ENCODE measurements around the gene DCPS.
"Not testable (repeated sequence)": the region's sequence is repeated elsewhere in the genome, so short reads cannot be mapped to it uniquely, and the experiment has no call there.

Gene DCPS

DNA sequence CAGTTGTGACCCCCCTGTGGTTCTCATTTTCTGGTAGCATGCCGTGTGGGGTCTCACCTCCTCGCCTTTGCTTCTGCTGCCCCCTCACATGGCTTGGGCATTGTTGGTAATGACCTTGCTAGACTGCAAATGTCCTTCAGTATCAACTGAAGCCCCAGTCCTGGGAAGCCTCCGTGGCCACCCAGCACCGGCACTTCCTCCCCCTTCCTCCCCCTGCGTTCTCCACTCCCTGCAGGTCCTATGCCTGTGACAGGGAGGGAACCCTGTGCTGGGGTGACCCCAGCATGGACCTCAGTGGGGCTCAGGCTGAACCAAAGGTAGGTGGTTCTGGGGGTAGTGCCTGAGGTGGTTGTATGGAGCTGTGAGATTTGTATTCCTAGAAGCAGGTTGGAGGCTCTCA lies 57.5 kb downstream of the DCPS start:
- no peak for DNase-seq (ENCODE audit: low read depth)

DNA sequence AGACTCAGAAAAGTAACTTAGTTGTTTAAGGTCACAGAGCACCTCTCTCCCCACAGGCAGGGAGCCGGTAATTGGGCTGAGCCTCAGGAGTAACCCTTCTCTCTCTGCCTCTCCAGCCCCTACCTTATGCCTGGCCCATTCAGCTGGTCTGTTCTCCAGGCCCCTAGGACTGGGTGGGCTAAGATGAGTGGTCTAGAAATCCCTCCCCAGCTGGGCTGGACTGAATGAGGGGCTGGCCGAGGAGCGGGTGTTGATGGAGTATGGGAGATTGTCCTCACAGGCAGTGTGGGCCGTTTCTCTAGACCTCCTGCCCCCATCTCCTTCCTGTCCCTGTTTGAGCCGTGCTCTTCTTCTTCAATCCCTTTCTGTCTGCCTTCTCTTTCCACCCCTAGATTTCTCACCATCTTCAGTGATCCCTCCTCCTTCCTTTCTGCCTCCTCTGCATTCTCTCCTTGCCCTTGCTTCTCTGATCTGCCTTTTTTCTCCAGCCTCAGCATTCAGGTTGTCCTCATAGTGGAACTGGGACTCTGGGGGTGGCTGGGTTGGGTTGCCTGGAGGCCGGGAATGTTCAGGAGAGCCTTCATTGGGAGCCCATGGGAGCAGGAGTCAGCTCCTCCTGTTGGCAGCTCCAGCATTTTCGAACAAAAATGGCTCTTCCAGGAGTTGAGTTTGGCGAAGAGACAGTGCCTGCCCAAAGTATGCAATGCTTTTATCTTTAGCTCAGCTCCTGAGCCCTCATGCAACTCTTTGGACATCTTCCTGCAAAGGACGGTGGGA lies 59.2 kb downstream of the DCPS start:
- DNase-seq (ENCODE audit: low read depth) = no peak

DNA sequence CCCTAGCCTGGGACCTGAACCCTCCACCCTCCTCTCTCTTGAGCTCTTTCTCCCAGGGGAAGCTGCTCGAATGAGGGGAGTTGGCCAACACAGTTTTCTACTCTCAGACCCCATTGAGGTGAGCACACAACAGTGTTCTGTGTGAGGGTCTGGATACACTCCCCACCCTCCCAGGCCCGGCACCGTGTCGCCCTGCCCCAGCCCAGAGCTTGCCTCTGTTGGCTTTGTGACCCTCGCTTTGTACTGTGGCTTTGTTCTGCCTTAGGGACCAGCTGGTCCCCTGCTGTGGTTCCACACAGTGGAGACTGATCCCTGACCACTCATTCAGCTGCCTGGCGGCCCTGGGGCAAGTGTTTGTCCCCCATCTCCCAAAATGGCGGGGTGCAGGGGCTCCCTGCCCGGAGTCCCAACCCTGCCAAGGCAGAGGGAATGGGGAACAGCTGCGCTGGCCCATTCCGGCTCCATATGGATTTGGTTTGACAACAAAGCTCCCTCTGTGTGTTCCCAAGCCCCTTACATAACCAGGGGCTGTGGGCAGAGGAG lies 59.9 kb downstream of the DCPS start:
- no peak for DNase-seq (ENCODE audit: low read depth)

DNA sequence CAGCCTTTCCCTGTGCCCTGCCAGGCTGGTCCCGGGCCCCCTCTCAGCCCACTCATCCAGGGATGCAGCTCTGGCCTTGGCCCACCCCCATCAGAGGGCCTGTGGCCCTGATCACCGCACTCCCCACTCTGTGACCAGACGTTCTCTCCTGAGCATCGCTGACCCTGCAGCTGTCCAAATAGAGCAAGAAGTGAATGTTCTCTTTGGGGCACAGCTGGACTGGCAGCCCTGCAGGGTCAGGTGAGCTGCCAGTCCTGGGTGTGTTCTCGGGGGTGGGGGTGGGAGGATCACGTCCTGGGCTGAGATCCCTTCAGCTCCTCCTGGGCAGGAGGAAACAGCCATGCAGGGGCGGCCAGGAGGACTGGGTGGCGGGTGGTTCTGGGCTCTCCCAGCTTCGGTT lies 60.9 kb downstream of the DCPS start:
- DNase-seq (ENCODE audit: low read depth) = not testable (repeated sequence)

DNA sequence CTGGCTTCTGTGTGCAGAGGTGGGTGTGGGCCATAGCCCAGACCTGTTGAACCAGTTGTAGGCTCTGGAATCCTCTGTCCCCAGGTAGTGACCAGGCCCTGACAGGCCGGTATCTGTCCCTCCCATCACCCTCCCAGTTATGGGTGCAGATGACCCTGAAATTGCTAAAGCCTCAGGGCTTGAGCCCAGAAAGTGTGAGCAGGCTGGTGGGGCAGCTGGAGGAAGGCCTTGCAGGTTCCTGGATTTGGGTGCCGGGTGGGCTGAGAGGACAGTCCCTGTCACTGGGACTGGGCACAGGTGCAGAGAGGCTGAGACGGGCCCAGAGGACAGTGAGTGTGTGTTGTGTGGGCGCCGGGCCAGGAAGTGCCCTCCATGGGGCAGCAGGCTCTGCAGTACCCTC lies 61.6 kb downstream of the DCPS start:
- DNase-seq (ENCODE audit: low read depth) = not testable (repeated sequence)

DNA sequence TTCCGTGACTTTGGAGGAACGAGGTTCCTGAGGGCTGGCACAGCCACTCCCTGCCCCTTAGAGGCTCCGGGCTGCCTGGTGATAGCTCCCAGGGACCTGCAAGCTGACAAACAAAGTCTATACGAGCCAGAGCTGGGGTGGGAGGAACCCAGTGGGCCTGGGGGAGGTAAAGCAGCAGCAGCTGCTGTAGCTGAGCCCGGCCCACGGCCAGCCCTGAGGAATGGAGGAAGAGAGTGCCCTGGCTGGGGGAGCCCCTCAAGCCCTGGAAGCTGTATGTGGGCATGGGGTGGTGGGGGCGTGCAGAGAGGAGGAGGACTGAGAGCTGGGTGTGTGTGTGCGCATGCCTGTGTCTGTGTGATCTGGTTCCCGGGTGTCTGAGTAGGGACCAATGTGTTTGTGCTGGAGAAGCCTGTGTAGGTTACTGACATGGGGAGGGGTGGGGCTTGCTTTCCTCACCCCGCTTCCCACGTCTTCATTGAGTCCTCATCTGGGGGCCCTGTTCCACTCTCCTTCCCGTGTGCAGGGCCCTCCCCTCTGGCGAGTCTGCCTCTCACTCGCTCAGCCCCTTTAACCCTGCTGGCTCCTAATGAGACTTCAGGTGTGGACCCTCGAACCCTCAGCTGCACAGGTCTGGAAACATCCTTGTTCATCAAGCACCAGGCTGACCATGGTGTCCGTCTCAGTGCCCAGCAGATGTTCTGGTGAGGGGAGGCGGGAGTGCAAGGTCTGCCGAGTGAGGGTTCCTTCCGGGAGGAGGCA lies 62.4 kb downstream of the DCPS start:
- DNase-seq (ENCODE audit: low read depth) = no peak

DNA sequence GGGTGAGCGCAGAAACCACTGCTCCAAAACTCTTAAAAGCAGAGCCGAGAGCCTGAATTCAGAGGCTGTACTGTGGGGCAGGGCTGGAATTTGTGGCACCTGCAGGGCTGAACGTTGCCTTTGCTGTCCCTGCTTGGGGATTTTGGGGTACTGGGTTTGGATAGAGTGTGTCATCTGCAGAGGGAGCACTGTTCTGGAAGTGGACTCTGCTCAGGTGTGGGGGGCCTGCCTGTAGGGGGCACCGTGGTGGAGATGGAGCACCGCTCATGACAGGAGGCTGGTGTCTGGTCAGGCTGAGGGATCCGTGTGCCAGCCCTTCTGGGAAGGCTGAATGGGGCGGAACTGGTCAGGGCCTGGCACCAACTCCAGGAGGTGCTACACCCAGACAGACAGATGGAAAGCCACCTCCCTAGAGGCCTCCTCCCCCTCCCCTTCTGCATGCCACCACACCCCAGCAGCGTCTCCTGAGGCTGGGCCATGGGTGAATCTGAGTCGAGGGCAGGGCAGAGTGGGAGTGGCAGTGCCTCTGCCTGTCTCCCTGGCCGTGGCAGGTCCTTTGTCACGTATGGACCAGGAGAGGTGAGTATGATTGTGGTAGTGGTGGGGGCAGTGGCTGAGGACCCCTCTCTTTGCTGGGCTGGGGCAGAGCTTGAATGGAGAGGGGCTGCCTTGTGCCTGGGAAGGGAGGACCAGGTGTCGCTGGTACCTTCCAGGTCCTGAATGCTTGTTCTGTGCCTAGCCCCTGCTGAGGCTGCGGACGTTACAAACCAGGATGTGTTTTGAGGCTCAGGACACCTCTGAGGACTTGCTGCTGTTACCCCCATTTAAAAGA lies 63.2 kb downstream of the DCPS start:
- DNase-seq (ENCODE audit: low read depth) = not testable (repeated sequence)

DNA sequence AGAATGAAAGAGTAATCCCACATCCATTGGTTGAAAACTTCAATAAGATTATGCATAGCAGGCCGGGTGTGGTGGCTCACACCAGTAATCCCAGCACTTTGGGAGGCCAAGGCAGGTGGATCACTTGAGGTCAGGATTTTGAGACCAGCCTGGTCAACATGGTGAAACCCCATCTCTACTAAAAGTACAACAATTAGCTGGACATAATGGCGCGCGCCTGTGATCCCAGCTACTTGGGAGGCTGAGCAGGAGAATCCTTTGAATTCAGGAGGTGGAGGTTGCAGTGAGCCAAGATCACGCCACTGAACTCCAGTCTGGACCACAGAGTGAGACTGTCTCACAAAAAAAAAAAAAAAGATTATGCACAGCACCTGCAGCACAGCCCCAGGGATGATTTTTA lies 63.9 kb downstream of the DCPS start:
- DNase-seq (ENCODE audit: low read depth) = not testable (repeated sequence)

DNA sequence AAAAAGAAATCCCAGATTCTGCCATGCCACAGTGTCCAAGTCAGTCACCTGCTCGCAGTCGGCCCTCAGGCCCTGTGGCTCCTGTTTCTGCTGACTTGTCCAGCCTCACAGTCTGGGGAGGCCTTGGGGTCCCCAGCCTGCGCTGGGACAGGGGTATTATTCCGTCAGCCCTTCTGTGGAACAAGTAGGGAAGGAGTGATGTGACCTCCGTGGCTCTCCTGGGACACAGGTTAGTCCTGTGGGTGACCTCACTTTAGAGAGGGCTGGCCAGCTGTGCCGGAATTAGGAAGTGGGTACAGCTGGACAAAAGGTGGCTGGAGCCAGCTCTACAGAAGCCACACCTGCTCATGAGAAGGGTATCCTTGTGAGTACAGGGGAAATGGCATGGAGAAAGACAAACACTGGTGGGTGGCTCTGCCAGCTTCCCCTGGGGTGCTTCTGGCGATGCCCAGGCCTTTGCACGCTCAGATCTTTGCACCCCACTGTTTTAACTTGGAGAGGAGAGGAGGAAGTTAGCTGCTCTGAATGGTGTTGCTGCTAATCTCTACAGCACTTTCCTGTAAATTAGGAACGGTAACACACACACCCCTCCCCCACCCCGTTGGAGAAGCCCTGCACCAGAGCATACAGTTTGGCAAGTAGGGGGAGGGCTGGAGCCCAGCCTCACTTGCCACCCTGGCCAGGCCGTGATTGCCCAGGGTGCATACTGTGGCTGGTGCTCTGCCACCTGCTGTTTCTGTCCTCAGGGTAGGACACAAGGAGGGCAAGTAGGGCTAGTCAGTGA lies 64.7 kb downstream of the DCPS start:
- not testable (repeated sequence) for DNase-seq (ENCODE audit: low read depth)

DNA sequence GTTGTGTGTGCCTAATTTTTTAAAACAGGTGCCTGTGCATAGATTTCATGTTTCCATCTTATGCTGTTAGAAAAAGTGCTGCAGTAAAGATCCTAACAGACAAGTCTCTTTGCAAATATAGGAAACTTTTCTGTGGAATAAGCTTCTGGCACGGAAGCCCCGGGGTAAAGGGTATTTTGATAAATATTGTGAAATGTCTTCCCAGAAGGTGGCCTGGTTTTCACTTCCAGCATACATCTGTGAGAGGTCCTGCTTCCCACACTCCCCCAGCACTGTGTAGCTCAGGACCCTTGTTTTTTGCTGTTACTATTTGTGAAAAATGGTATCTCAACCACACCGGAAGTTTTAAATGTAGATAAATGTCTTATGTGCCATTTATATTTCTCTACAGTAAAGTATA lies 66.2 kb downstream of the DCPS start:
- no peak for DNase-seq (ENCODE audit: low read depth)

DNA sequence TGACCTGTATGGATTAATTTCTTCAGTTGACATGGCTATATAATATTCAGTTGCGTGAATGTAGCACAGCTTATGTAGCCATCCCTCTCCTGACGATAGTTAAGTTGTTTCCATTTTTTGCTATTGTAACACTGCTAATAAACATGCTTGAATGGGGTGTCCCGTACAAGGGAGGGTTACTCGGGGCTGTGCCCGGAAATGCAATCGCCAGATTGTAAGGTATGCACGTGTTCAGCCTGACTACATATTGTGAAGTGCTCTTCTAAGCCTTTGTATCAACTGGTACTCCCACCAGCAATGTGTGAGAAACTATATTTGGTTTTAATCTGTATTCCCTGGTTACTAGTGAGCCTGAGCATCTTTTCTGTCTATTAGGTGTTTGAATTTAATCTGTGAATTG lies 67.7 kb downstream of the DCPS start:
- DNase-seq (ENCODE audit: low read depth) = no peak

DNA sequence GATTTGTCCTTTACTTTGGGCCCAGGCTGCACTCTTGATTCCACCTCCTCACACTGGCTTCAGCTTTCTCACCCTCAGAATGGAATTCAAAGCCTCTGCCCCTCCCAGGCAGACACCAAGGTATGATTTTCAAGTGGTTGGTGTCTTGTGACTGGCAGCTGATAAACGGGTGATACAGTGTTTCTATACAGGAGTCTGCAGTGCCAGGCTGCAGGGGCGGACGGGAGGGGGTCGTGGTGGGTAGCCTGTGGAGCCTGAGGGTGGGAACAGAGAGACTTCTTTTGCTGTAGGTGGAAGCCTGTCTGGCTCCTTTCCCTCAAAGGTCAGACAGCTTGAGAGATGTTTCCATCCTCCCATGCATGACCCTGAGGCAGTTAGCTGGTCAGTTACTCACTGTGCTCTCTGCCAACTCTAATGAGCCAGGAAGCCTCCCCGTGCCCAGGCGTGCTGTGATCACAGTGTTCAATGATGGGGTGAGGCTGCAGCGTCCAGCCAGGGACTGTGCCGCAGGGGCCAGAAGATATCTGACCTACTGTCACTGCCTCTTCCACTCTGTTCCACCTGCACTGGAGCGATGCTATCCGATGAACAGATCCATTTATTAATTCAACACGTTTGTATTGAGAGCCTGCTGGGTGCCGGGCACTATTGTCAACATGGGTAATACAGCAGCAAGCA lies 69.7 kb downstream of the DCPS start:
- DNase-seq (ENCODE audit: low read depth) = not testable (repeated sequence)

DNA sequence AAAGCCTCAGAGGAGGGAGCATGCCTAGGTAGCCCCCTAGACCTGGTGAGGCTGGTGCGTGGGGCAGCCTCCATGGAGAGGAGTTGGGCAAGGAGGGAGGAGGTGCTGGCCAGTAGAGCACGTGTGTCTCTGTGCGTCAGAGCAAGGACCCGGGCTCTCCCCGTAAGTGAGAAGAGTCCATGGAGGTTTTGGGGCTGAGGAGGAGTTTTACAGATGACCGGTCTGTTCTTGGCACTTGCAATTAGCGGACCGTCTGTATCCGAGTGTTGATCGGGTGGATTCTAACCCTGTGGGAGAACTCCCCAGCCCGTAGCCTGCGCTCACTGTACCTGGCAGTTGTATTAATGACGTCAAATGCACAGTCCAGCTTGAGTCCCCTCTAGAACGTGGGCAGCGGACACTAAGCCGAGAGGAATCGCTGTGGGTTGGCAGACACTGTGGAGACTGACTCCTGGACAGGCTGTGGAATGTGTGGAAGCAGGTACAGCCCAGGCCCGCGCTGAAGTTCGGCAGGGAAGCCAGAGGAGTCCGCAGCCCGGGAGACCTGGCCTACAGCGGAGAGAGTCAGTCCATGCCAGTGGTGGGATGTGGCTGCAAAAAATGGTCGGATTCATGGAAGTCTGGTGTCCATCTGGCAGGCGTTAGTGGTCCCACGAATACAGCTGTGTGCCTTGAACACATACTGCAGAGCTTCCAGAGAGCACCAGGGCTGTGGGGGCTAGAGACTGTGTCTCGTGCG lies 70.9 kb downstream of the DCPS start:
- not testable (repeated sequence) for DNase-seq (ENCODE audit: low read depth)

DNA sequence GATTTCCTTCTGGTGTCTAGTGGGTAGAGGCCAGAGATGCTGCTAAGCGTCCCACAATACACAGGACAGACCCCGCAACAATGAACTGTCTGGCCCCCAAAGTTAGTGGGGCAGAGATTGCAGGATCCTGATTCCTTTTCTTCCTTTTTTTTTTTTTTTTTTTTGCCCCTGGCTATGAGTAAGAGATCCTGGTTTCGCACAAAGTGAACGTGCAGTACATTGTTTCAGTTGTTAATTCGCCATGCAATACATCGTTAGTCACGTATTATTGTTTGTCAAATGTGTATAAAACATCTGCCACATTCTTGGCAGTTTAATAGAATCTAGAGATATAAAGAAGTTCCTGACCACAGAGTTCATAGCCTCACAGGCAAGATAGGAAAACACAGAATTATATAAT lies 71.9 kb downstream of the DCPS start:
- no peak for DNase-seq (ENCODE audit: low read depth)

DNA sequence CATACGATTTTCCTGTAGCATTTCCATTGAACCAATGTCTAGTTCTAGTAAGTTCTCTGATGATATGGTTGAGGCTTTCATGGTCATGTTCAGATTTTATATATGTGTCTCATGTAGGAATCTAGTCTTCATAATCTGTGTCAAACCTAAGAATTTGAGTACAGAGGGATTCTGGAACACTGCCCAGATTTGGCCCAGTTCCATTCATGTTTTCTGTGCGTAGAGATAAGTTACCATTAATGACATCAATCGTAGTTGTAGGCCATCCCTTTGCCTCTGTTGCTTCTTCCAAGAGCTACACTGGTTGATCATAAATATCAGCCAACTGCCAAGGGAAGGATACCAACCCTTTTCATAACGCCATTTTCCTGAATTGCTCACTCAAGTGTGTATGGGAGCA lies 74.9 kb downstream of the DCPS start:
- no peak for DNase-seq (ENCODE audit: low read depth)

DNA sequence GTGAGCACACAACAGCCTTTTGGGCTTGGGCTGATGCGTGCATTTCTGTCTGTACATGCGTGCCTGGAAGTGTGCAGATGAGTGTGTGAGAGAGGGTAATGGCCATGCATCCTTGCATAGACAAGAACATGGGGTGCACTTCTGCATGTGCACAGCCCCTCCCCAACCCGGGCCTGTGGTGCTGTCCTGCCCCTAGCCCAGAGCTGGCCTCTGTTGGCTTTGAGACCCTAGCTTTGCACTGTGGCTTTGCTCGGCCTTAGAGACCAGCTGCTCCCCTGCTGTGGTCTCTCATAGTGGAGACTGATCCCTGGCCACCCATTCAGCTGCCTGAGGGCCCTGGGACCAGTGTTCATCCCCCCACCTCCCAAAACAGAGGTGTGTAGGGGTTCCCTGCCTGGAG lies 77.0 kb downstream of the DCPS start:
- DNase-seq (ENCODE audit: low read depth) = no peak

DNA sequence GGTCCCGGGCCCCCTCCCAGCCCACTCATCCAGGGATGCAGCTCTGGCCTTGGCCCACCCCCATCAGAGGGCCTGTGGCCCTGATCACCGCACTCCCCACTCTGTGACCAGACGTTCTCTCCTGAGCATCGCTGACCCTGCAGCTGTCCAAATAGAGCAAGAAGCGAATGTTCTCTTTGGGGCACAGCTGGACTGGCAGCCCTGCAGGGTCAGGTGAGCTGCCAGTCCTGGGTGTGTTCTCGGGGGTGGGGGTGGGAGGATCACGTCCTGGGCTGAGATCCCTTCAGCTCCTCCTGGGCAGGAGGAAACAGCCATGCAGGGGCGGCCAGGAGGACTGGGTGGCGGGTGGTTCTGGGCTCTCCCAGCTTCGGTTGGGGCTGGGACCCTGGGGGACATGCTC lies 78.1 kb downstream of the DCPS start:
- DNase-seq (ENCODE audit: low read depth) = not testable (repeated sequence)

DNA sequence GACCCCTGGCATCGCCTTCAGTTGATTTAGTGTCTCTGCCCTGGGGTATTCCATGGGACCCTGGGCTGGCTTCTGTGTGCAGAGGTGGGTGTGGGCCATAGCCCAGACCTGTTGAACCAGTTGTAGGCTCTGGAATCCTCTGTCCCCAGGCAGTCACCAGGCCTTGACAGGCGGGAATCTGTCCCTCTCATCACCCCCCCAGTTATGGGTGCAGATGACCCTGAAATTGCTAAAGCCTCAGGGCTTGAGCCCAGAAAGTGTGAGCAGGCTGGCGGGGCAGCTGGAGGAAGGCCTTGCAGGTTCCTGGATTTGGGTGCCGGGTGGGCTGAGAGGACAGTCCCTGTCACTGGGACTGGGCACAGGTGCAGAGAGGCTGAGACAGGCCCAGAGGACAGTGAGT lies 78.8 kb downstream of the DCPS start:
- DNase-seq (ENCODE audit: low read depth) = not testable (repeated sequence)

DNA sequence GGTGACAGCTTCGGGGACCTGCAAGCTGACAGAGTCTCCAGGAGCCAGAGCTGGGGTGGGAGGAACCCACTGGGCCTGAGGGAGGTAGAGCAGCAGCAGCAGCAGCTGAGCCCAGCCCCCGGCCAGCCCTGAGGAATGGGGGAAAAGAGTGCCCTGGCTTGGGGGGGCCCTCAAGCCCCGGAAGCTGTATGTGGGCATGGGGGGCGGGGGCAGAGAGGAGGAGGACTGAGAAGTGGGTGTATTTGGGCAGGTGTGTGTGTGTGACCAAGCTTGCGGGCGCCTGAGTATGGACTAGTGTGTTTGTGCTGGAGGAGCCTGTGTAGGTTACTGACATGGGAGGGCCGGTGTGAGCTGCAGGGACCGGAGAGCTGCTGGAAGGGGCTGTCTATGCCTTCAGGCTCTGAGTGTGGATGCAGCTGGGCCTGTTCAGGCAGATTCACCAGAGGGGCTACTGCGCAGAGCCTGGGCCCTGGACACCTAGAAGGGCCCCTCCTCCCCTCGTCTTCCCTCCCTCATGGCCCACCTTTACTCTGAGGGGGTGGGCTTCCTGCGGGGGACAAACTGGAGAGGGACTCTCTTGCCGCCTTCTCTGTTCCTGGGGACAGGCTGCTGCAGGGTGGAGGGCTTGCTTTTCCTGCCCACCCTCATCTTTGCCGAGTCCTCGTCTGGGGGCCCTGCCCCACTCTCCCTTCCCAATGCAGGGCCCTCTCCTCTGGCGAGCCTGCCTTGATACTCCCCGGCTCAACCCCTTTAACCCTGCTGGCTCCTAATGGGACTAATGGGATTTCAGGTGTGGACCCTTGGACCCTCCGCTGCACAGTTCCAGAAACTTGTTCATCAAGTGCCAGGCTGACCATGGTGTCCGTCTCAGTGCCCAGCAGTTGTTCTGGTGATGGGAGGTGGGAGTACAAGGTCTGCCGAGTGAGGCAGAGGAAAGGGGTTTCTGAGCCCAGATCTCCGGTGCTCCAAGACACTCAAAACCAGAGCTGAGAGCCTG lies 79.8 kb downstream of the DCPS start:
- no peak for DNase-seq (ENCODE audit: low read depth)
